HG03558 (cell line): ENCODE results near the gene PUS3.

Source experiments
- ATAC-seq: cut with Tn5 transposase; IDR thresholded peaks from one replicate; pipeline ENCODE4 v1.9.1; 2021; ENCODE audit warnings: moderate number of reproducible peaks; ENCODE audit not compliant: unreplicated experiment; ENCODE audit errors: extremely low read depth

Gene PUS3

GRCh38 chr11:125902927-125903710, at the start of gene PUS3:
Gene PUS3, minus strand, starts transcription at chr11:125903206. Its CDS starts 6,922 bp downstream, at chr11:125896284.
- peak; percentile 90 for ATAC-seq

DNA sequence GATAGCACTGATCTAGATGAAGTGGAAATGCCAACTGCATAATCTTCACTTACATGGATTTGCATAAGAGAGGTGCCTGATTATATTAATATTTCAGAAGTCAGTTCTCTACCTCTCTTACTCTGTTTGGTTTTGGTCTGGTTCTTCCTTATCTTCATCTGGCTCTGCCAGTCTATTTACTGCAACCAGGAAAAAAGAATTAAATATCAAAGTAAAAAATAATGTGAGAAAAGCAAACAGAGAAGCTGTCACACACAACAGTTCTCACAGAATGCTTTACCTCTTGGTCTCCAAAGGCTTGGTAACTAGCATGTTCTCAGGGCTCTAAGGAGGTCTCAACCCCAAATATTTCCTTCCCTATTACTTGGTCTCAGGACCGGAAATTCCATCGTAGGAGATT, 49.6 kb upstream of the PUS3 start:
- ATAC-seq = no peak

DNA sequence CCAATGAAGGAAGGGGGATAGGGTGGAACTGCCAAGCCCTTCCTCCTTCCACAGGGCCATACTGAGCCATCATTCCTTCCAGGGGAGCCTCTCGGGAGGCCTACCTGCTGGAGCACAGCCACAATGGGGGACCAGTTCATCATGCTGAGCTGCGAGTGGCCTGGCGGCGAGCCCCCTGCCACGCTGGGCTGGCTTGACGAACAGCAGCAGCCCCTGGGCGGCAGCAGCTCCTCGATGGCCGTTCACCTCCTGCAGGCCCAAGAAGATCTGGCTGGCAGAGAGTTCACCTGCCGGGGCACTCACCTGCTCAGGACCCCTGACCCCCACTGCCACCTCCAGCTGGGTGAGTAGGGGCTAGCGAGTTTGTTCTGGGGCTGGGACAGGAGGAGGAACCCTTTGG, 48.7 kb upstream of the PUS3 start:
- no peak for ATAC-seq

DNA sequence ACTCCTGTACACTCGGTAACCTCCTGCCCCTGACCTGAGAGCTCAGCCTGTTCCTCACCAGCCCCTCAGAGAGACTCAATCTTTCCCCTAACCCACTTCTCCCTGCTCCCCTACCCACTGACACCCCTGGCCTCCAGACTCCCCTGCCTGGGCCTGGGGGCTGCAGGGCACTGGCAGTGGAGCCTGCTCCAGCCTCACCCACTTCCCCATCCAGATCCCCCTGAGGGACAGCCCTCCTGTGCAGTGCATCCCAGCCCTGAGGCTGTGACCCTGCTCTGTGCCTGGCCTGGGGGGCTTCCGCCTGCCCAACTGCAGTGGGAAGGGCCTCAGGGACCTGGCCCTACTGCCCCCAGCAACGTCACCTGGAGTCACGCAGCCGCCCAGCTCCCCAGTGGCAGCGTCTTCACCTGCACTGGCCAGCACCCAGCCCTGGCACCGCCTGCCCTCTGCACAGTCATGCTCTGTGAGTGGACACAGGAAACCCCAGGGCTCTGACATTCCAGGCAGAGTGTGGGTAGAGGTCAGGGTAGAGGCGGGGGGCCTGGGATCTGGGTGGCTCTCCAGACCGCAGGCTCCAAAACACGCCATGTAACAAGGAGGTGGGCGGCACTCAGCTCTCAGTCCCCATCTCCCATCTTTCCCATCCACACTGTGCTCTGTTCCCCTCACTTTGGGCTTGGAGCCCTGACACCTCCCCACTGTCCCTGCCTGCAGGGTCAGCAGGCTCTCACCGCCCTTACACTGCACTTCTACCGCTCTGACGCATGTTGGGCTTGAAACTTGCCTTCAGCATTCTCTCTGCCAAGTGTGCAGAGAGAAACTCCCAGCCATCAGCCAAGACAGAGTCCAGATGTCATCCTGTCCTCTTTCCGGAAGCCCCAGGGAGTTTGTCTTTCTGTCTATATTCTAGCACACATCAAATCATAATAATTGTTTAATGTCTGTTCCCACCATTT, 48.0 kb upstream of the PUS3 start:
- ATAC-seq = no peak

GRCh38 chr11:125950178-125950490, 47.1 kb upstream of the PUS3 start:
- no peak for ATAC-seq

DNA sequence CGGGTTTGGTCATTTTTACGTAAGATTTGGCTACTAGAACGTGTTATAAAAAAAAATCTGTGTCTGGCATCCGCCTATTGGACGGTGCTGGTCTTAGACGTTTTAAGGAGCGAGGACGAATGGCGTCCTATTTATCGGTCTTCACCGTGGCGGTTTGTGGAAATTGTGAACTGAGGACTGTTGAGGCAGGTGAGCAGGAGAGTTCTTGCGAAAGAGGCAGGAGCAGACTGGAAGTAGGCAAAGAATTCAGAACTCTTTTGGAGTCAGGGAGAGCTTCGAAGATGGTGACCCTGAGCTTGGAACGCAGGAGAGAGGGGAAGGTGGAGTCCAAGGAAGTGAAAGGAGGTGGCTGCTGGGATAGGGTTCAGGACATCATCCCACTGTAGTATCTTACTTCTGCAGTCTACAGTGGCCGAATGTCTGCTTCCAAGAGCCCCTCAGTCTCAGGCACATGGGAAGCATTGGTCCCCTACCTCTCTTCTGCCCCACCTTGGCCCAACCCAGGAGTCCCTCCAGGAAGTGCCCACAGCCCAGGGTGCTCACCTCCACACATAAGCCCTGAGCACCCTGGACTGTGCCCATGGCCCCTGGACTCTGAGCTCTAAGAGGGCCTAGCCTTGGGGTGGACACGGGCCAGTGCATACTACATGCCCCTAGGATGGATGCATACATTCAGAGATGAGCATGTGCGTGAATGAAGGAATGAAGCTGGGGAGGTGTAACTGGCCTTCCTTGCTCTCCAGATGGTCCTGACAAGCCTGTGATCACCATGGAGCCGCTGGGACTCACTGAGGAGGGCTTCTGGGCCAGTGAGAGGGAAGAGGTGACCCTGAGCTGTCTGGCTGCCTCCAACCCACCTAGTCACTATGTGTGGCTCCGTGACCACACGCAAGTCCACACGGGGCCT, 46.5 kb upstream of the PUS3 start:
- no peak for ATAC-seq

DNA sequence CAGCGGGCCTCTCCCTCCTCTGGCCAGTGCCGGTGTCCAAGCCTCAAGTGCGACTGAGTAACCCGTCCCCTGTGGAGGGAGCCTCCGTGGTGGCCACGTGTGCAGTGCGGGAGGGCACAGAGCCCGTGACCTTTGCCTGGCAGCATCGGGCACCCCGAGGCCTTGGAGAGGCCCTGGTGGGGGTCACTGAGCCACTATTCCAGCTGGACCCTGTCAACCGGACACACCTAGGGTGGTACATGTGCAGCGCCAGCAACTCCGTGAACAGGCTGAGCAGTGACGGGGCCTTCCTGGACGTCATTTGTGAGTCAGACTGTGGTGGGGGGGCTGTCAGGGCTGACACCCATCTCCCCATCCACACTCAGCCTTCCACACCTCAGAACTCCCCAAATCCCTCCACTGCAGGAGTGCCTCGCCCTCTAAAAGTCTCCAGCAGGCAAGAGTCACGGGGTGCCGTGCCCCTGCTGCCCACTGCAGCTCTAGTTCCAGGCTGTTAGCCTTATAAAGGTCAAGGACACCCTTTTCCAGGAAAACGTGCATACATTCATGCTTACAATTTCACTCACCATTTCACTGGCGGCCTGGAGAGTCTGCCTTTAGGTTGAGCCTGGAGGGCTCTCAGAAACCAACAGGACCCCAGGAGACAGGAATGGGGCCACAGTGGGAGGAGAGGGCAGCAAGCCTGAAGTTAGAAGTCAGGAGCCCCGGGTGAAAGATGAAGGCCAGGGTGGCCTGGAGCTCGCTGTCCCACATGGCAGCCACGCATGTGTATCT, 45.5 kb upstream of the PUS3 start:
- no peak for ATAC-seq

DNA sequence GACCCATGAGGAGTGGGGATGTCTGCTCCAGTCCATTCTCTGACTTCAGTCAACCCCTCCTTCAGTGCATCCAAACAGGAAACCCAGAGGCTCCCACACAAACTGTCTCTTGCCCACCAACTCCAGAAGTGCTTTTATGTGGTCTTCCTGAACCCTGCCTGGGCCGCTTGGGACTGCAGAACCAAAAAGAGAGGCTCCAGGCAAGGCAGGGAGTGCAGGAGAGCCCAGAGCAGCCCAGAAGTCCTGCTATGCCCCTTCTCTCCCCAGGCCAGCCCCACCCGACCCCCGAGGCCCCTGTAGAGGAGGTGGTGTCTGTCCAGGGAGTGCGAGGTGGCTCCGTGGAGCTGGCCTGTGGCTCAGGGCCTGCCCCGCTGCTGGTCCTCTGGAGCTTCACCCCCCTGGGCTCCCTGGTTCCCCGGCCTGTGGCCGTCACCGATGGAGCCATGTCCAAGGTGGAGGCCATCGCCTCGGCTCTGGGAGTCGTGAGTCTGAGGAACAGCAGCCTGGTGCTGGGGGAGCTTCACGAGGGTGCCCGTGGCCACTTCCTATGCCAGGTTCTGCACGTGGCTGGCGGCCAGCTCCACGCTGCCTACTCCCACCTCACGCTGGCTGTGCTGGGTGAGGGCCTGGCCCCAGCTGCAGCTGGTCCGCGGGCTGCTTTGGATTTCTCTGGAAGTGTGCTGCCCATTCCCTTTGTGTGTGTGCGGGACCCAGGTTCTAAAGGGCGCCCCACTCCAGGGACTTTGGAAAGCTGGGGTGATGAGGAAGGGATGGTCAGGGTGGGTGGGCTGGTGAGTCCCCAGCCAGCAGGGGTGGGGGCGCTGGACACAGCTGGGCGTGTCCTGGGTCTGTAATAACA, 44.6 kb upstream of the PUS3 start:
- no peak for ATAC-seq

DNA sequence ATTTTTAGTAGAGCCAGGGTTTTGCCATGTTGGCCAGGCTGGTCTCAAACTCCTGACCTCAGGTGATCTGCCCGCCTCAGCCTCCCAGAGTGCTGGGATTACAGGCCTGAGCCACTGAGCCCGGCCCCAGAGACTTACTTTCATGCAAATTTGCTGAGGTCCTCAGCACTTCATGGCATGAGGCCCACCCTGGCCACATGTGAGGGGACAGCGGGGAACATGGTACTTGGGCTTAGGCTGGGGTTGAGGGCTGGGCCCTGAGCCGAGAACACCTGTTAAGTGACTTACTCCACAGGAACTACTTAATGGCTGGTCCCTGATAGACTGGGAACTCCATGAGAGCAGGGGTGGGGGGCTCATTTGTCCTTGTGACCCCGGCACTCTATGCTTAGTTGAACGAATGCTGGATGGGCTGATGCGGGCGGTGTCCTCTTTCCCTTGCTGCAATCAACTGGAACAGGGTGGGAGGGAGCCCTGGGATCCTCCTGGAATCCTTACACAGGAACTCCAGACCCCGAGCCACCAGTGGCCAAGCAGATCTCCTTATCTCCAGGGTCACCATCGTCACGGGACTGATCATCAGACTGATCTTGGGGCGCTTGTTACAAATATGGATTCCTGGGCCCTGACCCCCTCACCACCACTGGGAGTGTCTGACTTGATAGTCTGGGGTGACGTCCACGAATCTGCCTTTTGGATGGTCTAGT, 43.9 kb upstream of the PUS3 start:
- ATAC-seq = no peak

DNA sequence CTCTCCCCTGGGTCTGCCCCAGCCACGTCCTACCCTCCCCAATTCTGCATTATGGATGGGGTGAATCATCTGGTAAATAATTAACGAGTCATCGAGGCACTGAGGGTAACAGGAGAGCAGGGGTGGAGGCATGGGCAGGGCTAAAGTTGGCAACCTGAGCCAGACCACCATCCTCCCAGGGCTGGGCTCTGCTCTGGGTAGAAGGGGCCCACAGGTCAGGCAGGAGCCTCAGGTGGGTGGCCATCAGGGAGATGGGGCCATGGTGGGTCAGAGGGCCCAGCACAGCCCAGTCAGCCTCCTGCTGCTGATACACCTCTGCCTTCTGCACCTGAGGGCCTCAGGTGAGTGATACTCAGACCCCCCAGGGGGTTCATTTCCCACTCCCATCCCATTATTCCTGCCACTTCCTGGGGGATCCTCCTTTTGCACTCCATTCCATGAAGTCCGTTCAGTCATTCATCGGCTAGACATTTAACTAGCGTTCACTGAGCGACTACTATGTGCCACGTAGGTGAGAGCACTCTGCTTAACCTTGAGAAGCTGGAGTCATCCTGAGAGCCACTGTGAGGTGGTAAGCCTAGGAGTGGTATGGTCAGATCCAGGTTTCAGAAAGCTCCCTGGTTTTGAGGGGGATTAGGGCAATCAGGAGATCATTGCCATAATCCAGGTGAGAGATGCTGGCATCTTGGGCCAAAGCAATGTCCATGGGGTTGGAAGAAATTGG, 43.0 kb upstream of the PUS3 start, which contains the start of gene VSIG10L2:
Gene VSIG10L2, plus strand, starts transcription at position 248 of the 724 bp plus-strand sequence. Its CDS starts 12 bp downstream, at position 260.
- no peak for ATAC-seq

- no peak for ATAC-seq
Observed at GRCh38 chr11:125945011-125945796, 42.2 kb upstream of the PUS3 start.

- no peak for ATAC-seq
Observed at GRCh38 chr11:125944350-125945010, 41.5 kb upstream of the PUS3 start.

GRCh38 chr11:125943661-125944349, 40.8 kb upstream of the PUS3 start:
- ATAC-seq = no peak

DNA sequence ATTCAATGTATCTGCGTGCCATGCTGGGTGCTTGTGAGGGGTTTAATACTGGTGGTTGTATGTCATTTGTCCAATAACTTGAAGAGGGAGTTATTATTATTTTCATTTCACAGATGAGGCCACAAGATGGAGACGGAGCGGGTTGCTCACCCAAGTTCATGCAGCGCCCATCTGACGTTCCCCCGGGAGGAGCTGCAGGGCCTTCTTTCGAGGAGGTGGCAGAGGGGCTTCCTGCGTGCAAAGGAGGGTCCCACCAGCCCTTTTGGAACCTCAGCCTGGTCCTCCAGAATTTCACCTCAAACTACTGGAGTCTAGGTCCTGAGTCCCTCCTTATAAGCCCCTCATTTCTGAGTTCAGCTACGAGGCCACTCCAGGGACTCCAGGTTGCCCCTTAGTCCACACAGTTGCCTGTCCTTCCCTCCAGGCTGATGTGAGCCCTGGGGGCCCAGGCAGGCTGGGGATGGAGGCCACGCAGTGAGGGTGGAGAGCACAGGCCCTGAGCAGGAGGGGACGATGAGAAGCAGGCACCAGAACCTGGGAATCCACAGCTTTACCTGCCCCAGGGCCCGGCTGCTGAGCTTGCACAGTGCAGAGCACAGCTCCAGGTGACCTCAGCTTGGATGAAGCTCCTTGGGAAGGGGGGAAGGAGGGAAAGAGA, 39.9 kb upstream of the PUS3 start:
- ATAC-seq = no peak
